GM18858 (cell line): ENCODE results near the gene MEAF6.
"Not testable (repeated sequence)": the region's sequence is repeated elsewhere in the genome, so short reads cannot be mapped to it uniquely, and the experiment has no call there.

Source experiments
- ATAC-seq: cut with Tn5 transposase; IDR thresholded peaks from one replicate; pipeline ENCODE4 v1.9.1; 2021; ENCODE audit not compliant: unreplicated experiment

The MEAF6 gene

GRCh38 chr1:37532418-37533156 lies 18.0 kb upstream of the MEAF6 start:
- ATAC-seq: not testable (repeated sequence)

GRCh38 chr1:37529888-37530287 lies 15.3 kb upstream of the MEAF6 start:
- not testable (repeated sequence) for ATAC-seq

GRCh38 chr1:37519613-37520012 lies 5.0 kb upstream of the MEAF6 start:
- no peak for ATAC-seq

GRCh38 chr1:37518929-37519328 lies 4.4 kb upstream of the MEAF6 start:
- not testable (repeated sequence) for ATAC-seq

GRCh38 chr1:37518241-37518640 lies 3.7 kb upstream of the MEAF6 start:
- ATAC-seq: not testable (repeated sequence)

GRCh38 chr1:37517569-37517968 lies 3.0 kb upstream of the MEAF6 start:
- ATAC-seq: no peak

- ATAC-seq: no peak
Observed at GRCh38 chr1:37515185-37516034, 844 bp upstream of the MEAF6 start.

GRCh38 chr1:37513795-37514349 lies 694 bp downstream of the MEAF6 start:
- ATAC-seq: no peak

- no peak for ATAC-seq
Observed at GRCh38 chr1:37509181-37509580, 5.4 kb downstream of the MEAF6 start.

GRCh38 chr1:37506740-37507139 lies 7.8 kb downstream of the MEAF6 start:
- ATAC-seq: no peak

GRCh38 chr1:37502791-37503190 lies 11.8 kb downstream of the MEAF6 start:
- ATAC-seq: not testable (repeated sequence)

GRCh38 chr1:37502104-37502503 lies 12.5 kb downstream of the MEAF6 start:
- ATAC-seq: no peak

GRCh38 chr1:37501661-37502060 lies 12.9 kb downstream of the MEAF6 start:
- no peak for ATAC-seq

GRCh38 chr1:37498872-37499617 lies 15.5 kb downstream of the MEAF6 start:
- ATAC-seq: no peak

- no peak for ATAC-seq
Observed at GRCh38 chr1:37497832-37498231, 16.7 kb downstream of the MEAF6 start.

- no peak for ATAC-seq
Observed at GRCh38 chr1:37495875-37496274, 18.7 kb downstream of the MEAF6 start.

- ATAC-seq: no peak
Observed at GRCh38 chr1:37493336-37494098, 21.0 kb downstream of the MEAF6 start.

GRCh38 chr1:37487619-37487984 lies 27.0 kb downstream of the MEAF6 start:
- ATAC-seq: no peak

- no peak for ATAC-seq
Observed at GRCh38 chr1:37486680-37487618, 27.6 kb downstream of the MEAF6 start.
